Hepatocyte (in vitro differentiated cells): Measurements from ENCODE around the gene GRXCR1.

Experiments used
- CTCF ChIP-seq: fragments of 200-600 bp; sonication (generic); IDR thresholded peaks from 2 replicates; pipeline ENCODE4 v1.5.1; 2016; ENCODE audit warnings: antibody characterized with exemption, mild to moderate bottlenecking; ENCODE audit not compliant: poor library complexity
- EZH2 ChIP-seq: fragments of 200-600 bp; sonication (generic); IDR thresholded peaks from 2 replicates; pipeline ENCODE4 v1.6.1; 2016; ENCODE audit warnings: antibody characterized with exemption, mild to moderate bottlenecking, borderline replicate concordance
- EZH2phosphoT487 ChIP-seq: fragments of 200-600 bp; sonication (generic); IDR thresholded peaks from one replicate; pipeline ENCODE4 v1.6.1; 2018; ENCODE audit warnings: antibody characterized with exemption, mild to moderate bottlenecking, low read depth, moderate library complexity; ENCODE audit not compliant: unreplicated experiment, severe bottlenecking

DNA sequence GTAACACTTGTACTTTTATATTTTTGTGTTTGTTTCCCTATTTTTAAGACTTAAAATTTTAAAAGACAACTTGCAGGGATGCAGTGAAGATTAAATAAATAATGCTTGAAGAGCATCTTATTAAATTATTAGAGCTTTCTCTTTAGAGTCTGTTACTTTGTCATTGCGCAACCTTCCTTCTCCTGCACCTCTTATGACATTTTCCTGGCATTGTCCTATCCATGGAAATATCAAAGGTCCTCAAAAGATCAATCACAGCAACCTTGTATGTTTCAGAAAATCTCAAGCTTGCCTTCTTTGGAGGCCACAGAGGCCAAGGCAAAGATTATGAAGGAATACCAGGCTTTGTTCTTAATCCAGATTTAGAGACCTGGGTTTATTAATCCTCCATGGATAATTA lies 116.3 kb downstream of the GRXCR1 start:
- TF ChIP-seq CTCF = no peak
- TF ChIP-seq EZH2phosphoT487 = no peak
- no peak for TF ChIP-seq EZH2
